Nephron (organoid): Measurements from ENCODE around the gene PIBF1.
"Not testable (repeated sequence)": the region's sequence is repeated elsewhere in the genome, so short reads cannot be mapped to it uniquely, and the experiment has no call there.

Source experiments
- H3K27ac Mint-ChIP-seq, 3 experiments: 2 replicates each; pipeline ENCODE4 v1.8.0; 2020; ENCODE audit warnings: mixed read lengths in 3 of 3, mild to moderate bottlenecking in 2 of 3, moderate library complexity in 1 of 3
- H3K27me3 Mint-ChIP-seq: 2 replicates; pipeline ENCODE4 v1.8.0; 2021; ENCODE audit warnings: low read depth, mild to moderate bottlenecking, moderate library complexity, mixed read lengths
- H3K36me3 Mint-ChIP-seq: 2 replicates; pipeline ENCODE4 v1.8.0; 2020; ENCODE audit warnings: low read depth, mixed read lengths
- H3K4me1 Mint-ChIP-seq: 2 replicates; pipeline ENCODE4 v1.8.0; 2020; ENCODE audit warnings: mixed read lengths
- H3K4me3 Mint-ChIP-seq, 3 experiments: 2 replicates each; pipeline ENCODE4 v1.8.0; 2020; ENCODE audit warnings: mild to moderate bottlenecking in 3 of 3, mixed read lengths in 3 of 3, moderate library complexity in 2 of 3
- H3K9me3 Mint-ChIP-seq: 2 replicates; pipeline ENCODE4 v1.8.0; 2020; ENCODE audit warnings: mixed read lengths
- CTCF ChIP-seq, 3 experiments: fragments of 200-600 bp; sonication (generic); IDR thresholded peaks; one replicate each; pipeline ENCODE4 v1.5.0; 2021; ENCODE audit warnings: antibody characterized with exemption in 3 of 3; ENCODE audit not compliant: unreplicated experiment in 3 of 3

PIBF1 gene

GRCh38 chr13:72920097-72920496 lies 138.2 kb downstream of the PIBF1 start:
- Mint-ChIP-seq H3K27ac (no peak overlapping the region), H3K4me3 (no peak overlapping the region), H3K9me3 (no peaks in the 10 kb centered on the region), H3K36me3 (peaks cover 29% of the 10 kb centered on the region), H3K4me1 (no peaks in the 10 kb centered on the region), H3K27me3 (no peaks in the 10 kb centered on the region)
- TF ChIP-seq CTCF (IDR thresholded peaks at IDR 0.05; ENCODE audit: unreplicated experiment in 3 of 3): no peak

- H3K9me3 Mint-ChIP-seq: no peaks in the 10 kb centered on the region
- no peaks in the 10 kb centered on the region for H3K4me1 Mint-ChIP-seq
- H3K27me3 Mint-ChIP-seq: no peaks in the 10 kb centered on the region
- no peak overlapping the region for H3K27ac Mint-ChIP-seq
- peaks cover 31% of the 10 kb centered on the region for H3K36me3 Mint-ChIP-seq
- no peak overlapping the region for H3K4me3 Mint-ChIP-seq
- TF ChIP-seq CTCF (IDR thresholded peaks at IDR 0.05; ENCODE audit: unreplicated experiment in 3 of 3): no peak
Observed at GRCh38 chr13:72931311-72931710, 149.4 kb downstream of the PIBF1 start.

GRCh38 chr13:72932250-72932649 lies 150.3 kb downstream of the PIBF1 start:
- H3K27ac Mint-ChIP-seq: no peak overlapping the region
- no peaks in the 10 kb centered on the region for H3K27me3 Mint-ChIP-seq
- H3K9me3 Mint-ChIP-seq: no peaks in the 10 kb centered on the region
- H3K4me1 Mint-ChIP-seq: no peaks in the 10 kb centered on the region
- no peak for TF ChIP-seq CTCF (IDR thresholded peaks at IDR 0.05; ENCODE audit: unreplicated experiment in 3 of 3)
- H3K36me3 Mint-ChIP-seq: peaks cover 26% of the 10 kb centered on the region
- H3K4me3 Mint-ChIP-seq: no peak overlapping the region

GRCh38 chr13:72946267-72946666 lies 164.3 kb downstream of the PIBF1 start:
- H3K27me3 Mint-ChIP-seq, H3K4me3 Mint-ChIP-seq, H3K4me1 Mint-ChIP-seq, H3K9me3 Mint-ChIP-seq, H3K27ac Mint-ChIP-seq: not testable (repeated sequence)
- H3K36me3 Mint-ChIP-seq: peaks cover 60% of the 10 kb centered on the region

GRCh38 chr13:72952529-72953141 lies 170.7 kb downstream of the PIBF1 start:
- peaks cover 6% of the 10 kb centered on the region for H3K9me3 Mint-ChIP-seq

GRCh38 chr13:72953391-72953965 lies 171.5 kb downstream of the PIBF1 start:
- TF ChIP-seq CTCF (IDR thresholded peaks at IDR 0.05; ENCODE audit: unreplicated experiment in 3 of 3): no peak
- Mint-ChIP-seq H3K4me1 (no peaks in the 10 kb centered on the region), H3K27me3 (no peaks in the 10 kb centered on the region), H3K4me3 (no peak overlapping the region), H3K9me3 (peaks cover 6% of the 10 kb centered on the region), H3K36me3 (peaks cover 31% of the 10 kb centered on the region), H3K27ac (no peak overlapping the region)

More at GRCh38 chr13:72952529-72953141, 170.7 kb downstream of the PIBF1 start:
- no peak for TF ChIP-seq CTCF (IDR thresholded peaks at IDR 0.05; ENCODE audit: unreplicated experiment in 3 of 3)
- Mint-ChIP-seq H3K4me1 (no peaks in the 10 kb centered on the region), H3K27ac (no peak overlapping the region), H3K27me3 (no peaks in the 10 kb centered on the region), H3K4me3 (no peak overlapping the region), H3K36me3 (peaks cover 35% of the 10 kb centered on the region)
